ENCODE measurements around the gene SERPINE1. TPM values are rescaled to one million over a fixed set of nuclear protein-coding genes. Genes with fewer than 3 reads are reported as not detected.
"Not testable (repeated sequence)": the region's sequence is repeated elsewhere in the genome, so short reads cannot be mapped to it uniquely, and the experiment has no call there.

The SERPINE1 gene
- total RNA-seq, 2 experiments from 2014 or later: 0.05 to 0.07 TPM

GRCh38 chr7:101103701-101104100 lies 23.2 kb upstream of the SERPINE1 start:
- H3K9me3 Mint-ChIP-seq (ENCODE audit: low read depth); H3K27ac Mint-ChIP-seq; H3K4me3 Mint-ChIP-seq; ATAC-seq; DNase-seq; H3K36me3 Mint-ChIP-seq (ENCODE audit: low read depth); POLR2A ChIA-PET; intact Hi-C loops (cut with DNase I, micrococcal nuclease): not testable (repeated sequence)
- H3K4me1 Mint-ChIP-seq: peaks cover 13% of the 10 kb centered on the region
- CTCF ChIA-PET: interaction anchor here (0.6 kb wide), 1 partner anchor 23 kb away, joined by 3 read pairs; no protein-coding TSS in a partner anchor
- peaks cover 33% of the 10 kb centered on the region for H3K27me3 Mint-ChIP-seq

- Mint-ChIP-seq H3K27ac (no peak overlapping the region), H3K27me3 (peaks cover 33% of the 10 kb centered on the region), H3K36me3 (ENCODE audit: low read depth) (no peaks in the 10 kb centered on the region), H3K9me3 (ENCODE audit: low read depth) (no peaks in the 10 kb centered on the region), H3K4me3 (no peak overlapping the region), H3K4me1 (peaks cover 13% of the 10 kb centered on the region)
- intact Hi-C loops (cut with DNase I, micrococcal nuclease): no loop called here
- POLR2A ChIA-PET: no interaction called here
- no peak for ATAC-seq
- CTCF ChIA-PET: interaction anchor here (0.6 kb wide), 2 partner anchors 24 to 247 kb away, joined by 3 read pairs; no protein-coding TSS in a partner anchor
- no peak for DNase-seq
Measured at GRCh38 chr7:101104193-101104713, 22.7 kb upstream of the SERPINE1 start.

GRCh38 chr7:101104799-101105198 lies 22.1 kb upstream of the SERPINE1 start:
- no peak overlapping the region for H3K27ac Mint-ChIP-seq
- H3K4me3 Mint-ChIP-seq: no peak overlapping the region
- H3K9me3 Mint-ChIP-seq (ENCODE audit: low read depth): no peaks in the 10 kb centered on the region
- peaks cover 33% of the 10 kb centered on the region for H3K27me3 Mint-ChIP-seq
- peaks cover 9% of the 10 kb centered on the region for H3K4me1 Mint-ChIP-seq
- intact Hi-C loops (cut with DNase I, micrococcal nuclease): no loop called here
- DNase-seq: no peak
- POLR2A ChIA-PET: no interaction called here
- no peak for ATAC-seq
- H3K36me3 Mint-ChIP-seq (ENCODE audit: low read depth): no peaks in the 10 kb centered on the region
- CTCF ChIA-PET: interaction anchor here (0.6 kb wide), 1 partner anchor 247 kb away, joined by 3 read pairs; no protein-coding TSS in a partner anchor

GRCh38 chr7:101105248-101105647 lies 21.7 kb upstream of the SERPINE1 start:
- intact Hi-C loops (cut with DNase I, micrococcal nuclease); CTCF ChIA-PET; H3K9me3 Mint-ChIP-seq (ENCODE audit: low read depth); H3K27ac Mint-ChIP-seq; ATAC-seq; H3K4me3 Mint-ChIP-seq; H3K36me3 Mint-ChIP-seq (ENCODE audit: low read depth); POLR2A ChIA-PET; H3K4me1 Mint-ChIP-seq; DNase-seq: not testable (repeated sequence)
- H3K27me3 Mint-ChIP-seq: peaks cover 32% of the 10 kb centered on the region

GRCh38 chr7:101106386-101106785 lies 20.5 kb upstream of the SERPINE1 start:
- Mint-ChIP-seq H3K27me3 (peaks cover 24% of the 10 kb centered on the region), H3K9me3 (ENCODE audit: low read depth) (no peaks in the 10 kb centered on the region), H3K4me1 (no peaks in the 10 kb centered on the region), H3K36me3 (ENCODE audit: low read depth) (no peaks in the 10 kb centered on the region), H3K4me3 (no peak overlapping the region), H3K27ac (no peak overlapping the region)
- no peak for DNase-seq
- intact Hi-C loops (cut with DNase I, micrococcal nuclease): no loop called here
- ChIA-PET CTCF (interaction anchor here (0.7 kb wide), 1 partner anchor 29 kb away, joined by 3 read pairs; no protein-coding TSS in a partner anchor), POLR2A (interaction anchor here (0.6 to 0.7 kb wide), 2 partner anchors 152 to 277 kb away, joined by 3 to 7 read pairs; no protein-coding TSS in a partner anchor)
- ATAC-seq: no peak

- Mint-ChIP-seq H3K27me3 (peaks cover 17% of the 10 kb centered on the region), H3K27ac (no peak overlapping the region), H3K36me3 (ENCODE audit: low read depth) (no peaks in the 10 kb centered on the region), H3K9me3 (ENCODE audit: low read depth) (no peaks in the 10 kb centered on the region), H3K4me1 (no peaks in the 10 kb centered on the region), H3K4me3 (no peak overlapping the region)
- DNase-seq: no peak
- intact Hi-C loops (cut with DNase I, micrococcal nuclease): no loop called here
- POLR2A ChIA-PET: interaction anchor here (0.6 kb wide), 1 partner anchor 63 kb away, joined by 4 read pairs; no protein-coding TSS in a partner anchor
- no peak for ATAC-seq
- CTCF ChIA-PET: interaction anchor here (0.6 kb wide), 2 partner anchors 43 to 348 kb away, joined by 3 read pairs; no protein-coding TSS in a partner anchor
Measured at GRCh38 chr7:101108330-101108857, 18.5 kb upstream of the SERPINE1 start.

- H3K27ac Mint-ChIP-seq: no peak overlapping the region
- ChIA-PET CTCF (interaction anchor here (0.6 kb wide), 2 partner anchors 43 to 348 kb away, joined by 3 read pairs; no protein-coding TSS in a partner anchor), POLR2A (no interaction called here)
- H3K36me3 Mint-ChIP-seq (ENCODE audit: low read depth): no peaks in the 10 kb centered on the region
- intact Hi-C loops (cut with DNase I, micrococcal nuclease): no loop called here
- peaks cover 14% of the 10 kb centered on the region for H3K27me3 Mint-ChIP-seq
- ATAC-seq (no peak), DNase-seq (no peak)
- no peaks in the 10 kb centered on the region for H3K4me1 Mint-ChIP-seq
- H3K9me3 Mint-ChIP-seq (ENCODE audit: low read depth): no peaks in the 10 kb centered on the region
- no peak overlapping the region for H3K4me3 Mint-ChIP-seq
Measured at GRCh38 chr7:101108961-101109360, 17.9 kb upstream of the SERPINE1 start.

- CTCF ChIA-PET: interaction anchor here (0.6 to 0.7 kb wide), 2 partner anchors 35 to 349 kb away, joined by 3 read pairs; no protein-coding TSS in a partner anchor
Measured at GRCh38 chr7:101109368-101109767, 17.5 kb upstream of the SERPINE1 start.

GRCh38 chr7:101111261-101111660 lies 15.6 kb upstream of the SERPINE1 start:
- ChIA-PET CTCF (interaction anchor here (0.5 to 1.2 kb wide), 4 partner anchors 16 to 35 kb away, joined by 3 to 4 read pairs (median 3); partner anchors contain the start of gene SERPINE1), POLR2A (no interaction called here)
- DNase-seq (no peak), ATAC-seq (no peak)
- no peak overlapping the region for H3K4me3 Mint-ChIP-seq
- no peaks in the 10 kb centered on the region for H3K36me3 Mint-ChIP-seq (ENCODE audit: low read depth)
- intact Hi-C loops (cut with DNase I, micrococcal nuclease): no loop called here
- no peaks in the 10 kb centered on the region for H3K4me1 Mint-ChIP-seq
- no peak overlapping the region for H3K27ac Mint-ChIP-seq
- H3K27me3 Mint-ChIP-seq: peaks cover 8% of the 10 kb centered on the region
- H3K9me3 Mint-ChIP-seq (ENCODE audit: low read depth): no peaks in the 10 kb centered on the region

More at GRCh38 chr7:101109368-101109767, 17.5 kb upstream of the SERPINE1 start:
- Mint-ChIP-seq H3K36me3 (ENCODE audit: low read depth) (no peaks in the 10 kb centered on the region), H3K27ac (no peak overlapping the region), H3K4me3 (no peak overlapping the region), H3K27me3 (peaks cover 12% of the 10 kb centered on the region), H3K9me3 (ENCODE audit: low read depth) (no peaks in the 10 kb centered on the region), H3K4me1 (no peaks in the 10 kb centered on the region)
- intact Hi-C loops (cut with DNase I, micrococcal nuclease): no loop called here
- DNase-seq (no peak), ATAC-seq (no peak)
- POLR2A ChIA-PET: no interaction called here

GRCh38 chr7:101112233-101112632 lies 14.7 kb upstream of the SERPINE1 start:
- peaks cover 6% of the 10 kb centered on the region for H3K27me3 Mint-ChIP-seq
- DNase-seq: no peak
- H3K36me3 Mint-ChIP-seq (ENCODE audit: low read depth): no peaks in the 10 kb centered on the region
- H3K4me3 Mint-ChIP-seq: no peak overlapping the region
- no peaks in the 10 kb centered on the region for H3K4me1 Mint-ChIP-seq
- intact Hi-C loops (cut with DNase I, micrococcal nuclease): no loop called here
- CTCF ChIA-PET: interaction anchor here (0.5 to 0.7 kb wide), 2 partner anchors 226 to 247 kb away, joined by 3 read pairs; no protein-coding TSS in a partner anchor
- ATAC-seq: no peak
- H3K9me3 Mint-ChIP-seq (ENCODE audit: low read depth): no peaks in the 10 kb centered on the region
- H3K27ac Mint-ChIP-seq: no peak overlapping the region
- POLR2A ChIA-PET: no interaction called here

GRCh38 chr7:101113140-101113539 lies 13.8 kb upstream of the SERPINE1 start:
- H3K27ac Mint-ChIP-seq; POLR2A ChIA-PET; H3K4me3 Mint-ChIP-seq; H3K9me3 Mint-ChIP-seq (ENCODE audit: low read depth); H3K4me1 Mint-ChIP-seq; H3K27me3 Mint-ChIP-seq; intact Hi-C loops (cut with DNase I, micrococcal nuclease); DNase-seq; H3K36me3 Mint-ChIP-seq (ENCODE audit: low read depth); ATAC-seq: not testable (repeated sequence)
- CTCF ChIA-PET: interaction anchor here (0.6 to 0.7 kb wide), 2 partner anchors 24 to 35 kb away, joined by 4 read pairs; no protein-coding TSS in a partner anchor

GRCh38 chr7:101113836-101114235 lies 13.1 kb upstream of the SERPINE1 start:
- intact Hi-C loops (cut with DNase I, micrococcal nuclease): no loop called here
- Mint-ChIP-seq H3K36me3 (ENCODE audit: low read depth) (no peaks in the 10 kb centered on the region), H3K27ac (no peak overlapping the region), H3K4me3 (no peak overlapping the region), H3K27me3 (peaks cover 4% of the 10 kb centered on the region), H3K4me1 (no peaks in the 10 kb centered on the region), H3K9me3 (ENCODE audit: low read depth) (no peaks in the 10 kb centered on the region)
- no peak for ATAC-seq
- DNase-seq: no peak
- ChIA-PET POLR2A (no interaction called here), CTCF (interaction anchor here (0.6 to 0.9 kb wide), 2 partner anchors 30 to 34 kb away, joined by 4 read pairs; no protein-coding TSS in a partner anchor)

All from activated CD4-positive, alpha-beta T cell treated with anti-CD3 and anti-CD28 coated beads for 36 hours (primary cell).